Stomach (tissue), 9 donors: ENCODE results near the gene IRF1. TPM values are rescaled to one million over a fixed set of nuclear protein-coding genes. Genes with fewer than 3 reads are reported as not detected.

Source experiments
- DNase-seq, 2 donors: peaks; one replicate each; pipeline versions ENCODE4 v3.0.0 to v3.0.0-alpha.2; 2013 to 2019
- H3K27ac ChIP-seq, 5 donors: fragments of 200-600 bp in 4 of 5; sonication (generic) in 4 of 5; one replicate each; pipeline ENCODE4 v1.5.1; 2013 to 2019; ENCODE audit warnings: mild to moderate bottlenecking in 1 of 5, moderate library complexity in 1 of 5
- H3K27me3 ChIP-seq, 3 donors: fragments of 200-600 bp; sonication (generic); one replicate each; pipeline ENCODE4 v1.5.1; 2017 to 2019; ENCODE audit warnings: mixed run types in 1 of 3
- H3K36me3 ChIP-seq, 4 donors: fragments of 200-600 bp; sonication (generic); 1 replicate in 3 of 4; 2 replicates in 1 of 4; pipeline ENCODE4 v1.5.1; 2016 to 2019
- H3K4me1 ChIP-seq, 4 donors: fragments of 200-600 bp; sonication (generic); one replicate each; pipeline ENCODE4 v1.5.1; 2016 to 2019
- H3K4me3 ChIP-seq, 4 donors: fragments of 200-600 bp; sonication (generic) in 3 of 4; one replicate each; pipeline ENCODE4 v1.5.1; 2016 to 2019; ENCODE audit warnings: mild to moderate bottlenecking in 1 of 4
- H3K9me3 ChIP-seq, 4 donors: fragments of 200-600 bp; sonication (generic); one replicate each; pipeline ENCODE4 v1.5.1; 2016 to 2019
- CTCF ChIP-seq, 7 experiments: fragments of 450-650 bp in 4 of 7; fragments of 200-600 bp in 3 of 7; sonication (generic) in 3 of 7; IDR thresholded peaks; one replicate each; pipeline ENCODE4 v1.5.1; 2016 to 2019; ENCODE audit warnings: antibody characterized with exemption in 7 of 7, control low read depth in 2 of 7, mild to moderate bottlenecking in 1 of 7
- EP300 ChIP-seq: sonication (generic); formaldehyde crosslinking; IDR thresholded peaks from one replicate; pipeline ENCODE4 v1.6.1; 2017; ENCODE audit warnings: antibody characterized with exemption
- POLR2A ChIP-seq, 4 donors: fragments of 450-650 bp; IDR thresholded peaks; one replicate each; pipeline ENCODE4 v1.6.1; 2016; ENCODE audit warnings: antibody characterized with exemption in 4 of 4, control low read depth in 2 of 4, mild to moderate bottlenecking in 1 of 4, moderate library complexity in 1 of 4
- POLR2AphosphoS5 ChIP-seq, 3 donors: sonication (generic); formaldehyde crosslinking; IDR thresholded peaks; one replicate each; pipeline ENCODE4 v1.6.1; 2016; ENCODE audit warnings: antibody characterized with exemption in 3 of 3
- WGBS, 5 donors: extraction: QIAGEN DNeasy Blood & Tissue Kit in 3 of 5; methylation state at CpG; one replicate each; pipeline versions ENCODE4 v1.1.5 to v1.1.7; 2013 to 2018; 5-methylcytosine and 5-hydroxymethylcytosine counted together
- intact Hi-C: fragments of 100-400 bp; cut with DNase I; formaldehyde crosslinking; loops from one replicate; pipeline ENCODE4 v1.15.1; 2023; ENCODE audit warnings: low total_unique reads
- polyA plus RNA-seq, 3 donors: library from polyadenylated mRNA; stranded (reverse); fragments of 200-250 nt; gene quantifications; one replicate each; pipeline ENCODE4 v1.2.3, GENCODE V29; 2013
- total RNA-seq, 5 donors: library from RNA; depleted of rRNA; stranded (reverse); fragments of >200 nt; gene quantifications; one replicate each; pipeline versions ENCODE4 v1.1.0 to v1.2.3, GENCODE V29; 2014 to 2016
- donor health status: healthy with polysubstance abuse.
- donor health status: Bipolar disorder and iron deficiency.
- donor health status: healthy.

The IRF1 gene
- total and polyA plus RNA-seq, 8 donors: 17.1 to 256 (median 64.7) TPM

GRCh38 chr5:132493241-132493640, 2.7 kb upstream of the IRF1 start:
- WGBS, 5 donors: 67 to 99% (median 96%) methylated on average over 4 of the region's 4 CpGs
- Histone ChIP-seq H3K4me1 (peaks cover 47 to 72% (median 71%) of the 10 kb centered on the region in 4 donors), H3K9me3 (no peaks in the 10 kb centered on the region), H3K4me3 (no peak overlapping the region), H3K27ac (peak overlapping the region in 4 of 5 donors; percentile 48 to 99 (median 96)), H3K27me3 (no peaks in the 10 kb centered on the region), H3K36me3 (peaks cover under 1 to 14% (median 2%) of the 10 kb centered on the region in 4 donors)
- intact Hi-C loops: no loop called here
- peak; percentile 3 to 23 for DNase-seq
- TF ChIP-seq POLR2AphosphoS5 (IDR thresholded peaks at IDR 0.05) (no peak), POLR2A (IDR thresholded peaks at IDR 0.05) (no peak), CTCF (IDR thresholded peaks at IDR 0.05) (no peak), EP300 (no peak)

- peak overlapping the region in 4 of 5 donors; percentile 94 to 99 (median 97) for H3K27ac ChIP-seq
- intact Hi-C loops: no loop called here
- WGBS, 5 donors: 69 to 85% (median 75%) methylated on average over 3 of the region's 3 CpGs
Observed at GRCh38 chr5:132492386-132493125, 2.0 kb upstream of the IRF1 start.

GRCh38 chr5:132491368-132492364, 1.1 kb upstream of the IRF1 start:
- peak; percentile 27 to 37 for DNase-seq
- intact Hi-C loops: no loop called here
- Histone ChIP-seq H3K4me3 (peak overlapping the region; percentile 84 to 96 (median 89)), H3K9me3 (no peaks in the 10 kb centered on the region), H3K27ac (peak overlapping the region; percentile 94 to 99 (median 96)), H3K4me1 (peaks cover 51 to 74% (median 72%) of the 10 kb centered on the region in 4 donors), H3K36me3 (peaks cover 16 to 30% (median 17%) of the 10 kb centered on the region in 4 donors), H3K27me3 (no peaks in the 10 kb centered on the region)
- WGBS, 5 donors: 51 to 59% (median 57%) methylated on average over 15 to 22 of the region's 22 CpGs
- TF ChIP-seq CTCF (IDR thresholded peaks at IDR 0.05): no peak
- TF ChIP-seq EP300: no peak
- no peak for TF ChIP-seq POLR2A (IDR thresholded peaks at IDR 0.05)
- TF ChIP-seq POLR2AphosphoS5 (IDR thresholded peaks at IDR 0.05): no peak

More at GRCh38 chr5:132492386-132493125, 2.0 kb upstream of the IRF1 start:
- TF ChIP-seq CTCF (IDR thresholded peaks at IDR 0.05) (no peak), EP300 (no peak), POLR2AphosphoS5 (IDR thresholded peaks at IDR 0.05) (no peak), POLR2A (IDR thresholded peaks at IDR 0.05) (no peak)
- Histone ChIP-seq H3K27me3 (no peaks in the 10 kb centered on the region), H3K9me3 (no peaks in the 10 kb centered on the region), H3K4me1 (peaks cover 47 to 72% (median 71%) of the 10 kb centered on the region in 4 donors), H3K36me3 (peaks cover 8 to 21% (median 8%) of the 10 kb centered on the region in 4 donors), H3K4me3 (no peak overlapping the region)
- DNase-seq: peak in 1 of 2 donors; percentile 1
